GM13976 (cell line): ENCODE results near the gene ANK3.

Experiments used
- DNase-seq: peaks from one replicate; pipeline ENCODE4 v3.0.0; 2012; ENCODE audit warnings: low spot score
- CTCF ChIP-seq: IDR thresholded peaks from 2 replicates; pipeline ENCODE4 v1.5.1; 2012; ENCODE audit warnings: borderline replicate concordance, mild to moderate bottlenecking; ENCODE audit not compliant: insufficient read depth; ENCODE audit errors: extremely low read depth, missing control alignments, control extremely low read depth
- in situ Hi-C: fragments of 300-500 bp; cut with MboI; formaldehyde crosslinking; loops from one replicate; pipeline ENCODE4 v1.12.0; 2022; ENCODE audit warnings: low sequenced_read_pairs, mixed read lengths, inconsistent platforms; ENCODE audit not compliant: unreplicated experiment

ANK3 gene

DNA sequence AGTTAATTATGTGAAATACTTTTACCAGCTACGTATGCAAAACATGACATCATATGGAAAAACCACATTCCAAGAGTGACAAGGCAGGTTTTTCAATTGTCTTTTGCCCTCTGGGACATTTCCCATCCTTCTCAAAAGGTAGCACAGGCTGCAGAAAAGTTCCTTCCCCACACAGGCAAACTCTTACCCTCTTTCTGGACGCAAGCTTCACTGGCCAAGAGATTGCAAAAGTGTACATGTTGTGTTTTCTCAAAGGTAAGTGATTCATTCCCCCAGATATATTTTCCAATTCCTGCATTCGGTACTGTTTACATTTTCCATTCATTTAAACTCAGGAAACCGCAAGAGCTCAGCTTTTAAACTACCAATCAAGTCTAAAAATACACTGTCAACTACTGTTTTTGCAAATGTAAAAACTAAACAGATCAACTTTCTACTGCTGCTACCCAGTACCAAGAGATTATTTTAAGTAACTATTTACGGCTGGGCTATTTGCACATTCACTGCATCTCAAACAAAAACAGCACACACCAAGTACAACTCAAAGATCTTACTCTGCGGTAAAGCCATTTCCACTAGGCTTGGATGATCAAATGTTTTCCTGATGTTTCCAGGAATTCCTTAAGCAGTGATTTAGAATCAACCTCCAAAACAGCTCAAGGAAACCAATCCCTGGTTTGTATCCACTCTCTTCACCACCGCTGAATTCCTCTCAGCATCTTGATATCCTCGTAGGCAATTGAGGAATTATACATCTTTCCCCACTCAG, 249.7 kb downstream of the ANK3 start:
- in situ Hi-C loops = no loop called here
- DNase-seq = no peak
- TF ChIP-seq CTCF = no peak

DNA sequence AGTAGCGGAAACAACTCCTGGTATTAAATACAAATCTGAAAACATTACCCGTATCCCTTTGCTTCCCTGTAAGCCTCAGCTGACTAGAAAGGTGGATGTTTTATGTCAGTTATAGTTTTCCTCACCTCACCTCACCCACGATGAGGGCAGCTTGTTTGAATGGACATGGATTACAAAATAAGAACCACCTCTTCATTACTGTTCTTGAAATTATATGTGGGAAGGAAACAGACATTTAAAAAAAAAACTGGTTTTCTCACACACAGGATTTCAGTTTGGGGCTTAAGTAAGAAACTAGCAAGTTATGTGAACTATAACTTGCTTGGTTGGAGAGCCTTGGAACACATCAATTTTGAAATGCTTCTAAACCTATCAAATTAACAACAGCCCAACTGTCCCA, 250.4 kb downstream of the ANK3 start:
- in situ Hi-C loops = no loop called here
- DNase-seq = no peak
- no peak for TF ChIP-seq CTCF

DNA sequence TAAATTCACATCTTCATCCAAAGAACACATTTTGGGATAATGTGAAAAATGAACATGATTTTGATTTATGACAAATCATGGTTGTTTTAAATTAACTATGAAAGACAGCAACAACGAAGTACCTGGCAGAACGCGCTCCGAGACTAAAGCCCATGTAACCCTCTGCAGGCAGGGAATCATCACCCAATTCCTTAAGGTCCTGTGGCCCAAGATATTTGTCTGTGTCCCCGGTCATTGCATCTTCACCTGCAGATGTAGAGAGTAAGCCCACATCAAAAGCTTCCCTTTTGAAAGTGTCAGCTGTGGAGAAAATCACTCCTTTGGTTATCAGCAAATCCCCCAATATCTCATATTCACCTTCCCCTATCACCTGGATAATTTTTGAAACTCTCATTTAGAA, 250.8 kb downstream of the ANK3 start:
- in situ Hi-C loops = no loop called here
- DNase-seq = no peak
- TF ChIP-seq CTCF = no peak

DNA sequence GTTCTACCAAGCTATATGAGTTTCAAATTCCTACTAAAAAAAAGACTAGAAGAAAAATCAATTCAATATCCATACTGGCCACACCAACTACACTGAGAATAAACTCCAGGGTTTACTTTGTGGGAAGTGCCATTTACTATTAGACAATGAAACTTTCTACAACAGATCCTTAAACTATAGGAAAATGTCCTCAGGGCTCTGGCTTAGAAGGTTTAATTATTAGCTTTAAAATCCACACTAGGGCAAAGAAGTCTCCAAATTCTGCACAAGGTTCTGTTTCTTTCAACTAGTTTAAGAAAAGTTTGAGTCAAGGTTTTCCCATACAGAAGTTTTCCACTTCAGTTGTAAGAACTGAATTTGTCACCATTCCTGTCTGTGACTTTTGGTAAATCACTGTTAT, 251.6 kb downstream of the ANK3 start:
- no peak for DNase-seq
- no peak for TF ChIP-seq CTCF
- in situ Hi-C loops = no loop called here

GRCh38 chr10:60137292-60137992, 252.2 kb downstream of the ANK3 start:
- TF ChIP-seq CTCF = no peak
- no peak for DNase-seq
- in situ Hi-C loops = no loop called here

DNA sequence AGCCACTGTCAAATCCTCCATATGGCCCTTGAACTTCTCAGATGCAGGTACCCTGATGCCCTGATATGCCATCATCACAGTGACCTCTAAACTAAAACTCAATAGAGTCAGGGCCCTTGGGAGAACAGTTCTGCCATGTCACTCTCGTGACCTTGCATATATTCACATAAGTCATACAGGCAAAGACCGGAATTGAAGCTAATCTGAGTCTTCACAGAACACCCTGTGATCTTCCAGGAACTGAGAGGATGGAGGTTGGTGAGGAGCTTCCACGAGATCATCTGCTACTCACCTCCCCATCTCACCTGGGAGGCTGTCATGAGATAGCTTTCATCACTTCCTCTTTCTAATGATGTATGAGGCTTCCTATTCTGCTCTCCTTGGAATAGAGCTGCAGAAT, 254.7 kb downstream of the ANK3 start:
- no peak for DNase-seq
- in situ Hi-C loops = no loop called here

More for the DNA sequence above, 254.7 kb downstream of the ANK3 start:
- TF ChIP-seq CTCF = no peak
